ENCODE data around the gene MAST4.

The MAST4 gene

GRCh38 chr5:67200809-67201562 lies 604.8 kb downstream of the MAST4 start:
- DNase-seq = no peak

- no peak for DNase-seq
These were observed 605.8 kb downstream of the MAST4 start for GRCh38 chr5:67201897-67202549.

DNA sequence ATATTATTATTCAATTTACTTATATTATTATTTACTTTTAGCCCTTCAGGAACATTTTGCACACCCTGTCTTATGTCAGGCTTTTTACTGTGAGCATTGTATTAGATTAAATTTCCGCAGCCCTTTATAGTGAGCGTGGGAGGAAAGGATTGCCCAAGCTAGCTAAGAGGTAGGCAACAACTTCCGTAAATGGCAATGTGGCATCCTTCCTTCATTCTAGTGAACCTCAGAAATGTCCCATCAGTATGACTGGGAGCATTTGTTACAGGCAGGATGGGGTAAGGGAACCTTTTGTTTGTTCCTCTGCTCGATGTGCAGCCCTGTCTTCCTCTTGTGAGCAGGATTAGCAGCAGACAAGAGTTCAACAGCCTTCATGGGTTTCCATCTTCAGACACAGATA lies 606.6 kb downstream of the MAST4 start:
- no peak for DNase-seq

- DNase-seq = no peak
These were observed 607.5 kb downstream of the MAST4 start for GRCh38 chr5:67203701-67204074.

GRCh38 chr5:67204821-67205220 lies 608.6 kb downstream of the MAST4 start:
- DNase-seq = no peak

GRCh38 chr5:67205981-67206380 lies 609.8 kb downstream of the MAST4 start:
- DNase-seq = no peak

DNA sequence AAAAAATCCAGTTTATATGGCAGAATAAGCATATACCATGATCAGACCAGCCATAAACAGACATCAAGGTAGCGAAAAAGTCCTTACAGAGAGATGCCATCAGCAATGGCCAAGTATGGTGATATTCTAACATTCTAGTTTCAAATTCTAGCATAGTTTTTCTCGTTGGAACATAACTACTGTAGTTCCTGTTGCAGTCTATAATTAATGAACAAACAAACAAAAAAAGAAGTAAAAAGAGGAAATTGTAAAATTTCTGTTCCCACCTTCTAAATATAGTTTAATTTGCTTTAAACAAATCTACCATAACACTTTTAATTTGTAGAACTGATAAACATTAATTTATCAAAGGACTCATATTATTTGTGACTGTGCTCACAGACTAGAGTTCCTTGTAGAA lies 610.3 kb downstream of the MAST4 start:
- DNase-seq = no peak

GRCh38 chr5:67206929-67207328 lies 610.7 kb downstream of the MAST4 start:
- DNase-seq = peak; percentile 57 to 74 (median 68)

- DNase-seq = no peak
These were observed 612.2 kb downstream of the MAST4 start for GRCh38 chr5:67208403-67208802.

DNA sequence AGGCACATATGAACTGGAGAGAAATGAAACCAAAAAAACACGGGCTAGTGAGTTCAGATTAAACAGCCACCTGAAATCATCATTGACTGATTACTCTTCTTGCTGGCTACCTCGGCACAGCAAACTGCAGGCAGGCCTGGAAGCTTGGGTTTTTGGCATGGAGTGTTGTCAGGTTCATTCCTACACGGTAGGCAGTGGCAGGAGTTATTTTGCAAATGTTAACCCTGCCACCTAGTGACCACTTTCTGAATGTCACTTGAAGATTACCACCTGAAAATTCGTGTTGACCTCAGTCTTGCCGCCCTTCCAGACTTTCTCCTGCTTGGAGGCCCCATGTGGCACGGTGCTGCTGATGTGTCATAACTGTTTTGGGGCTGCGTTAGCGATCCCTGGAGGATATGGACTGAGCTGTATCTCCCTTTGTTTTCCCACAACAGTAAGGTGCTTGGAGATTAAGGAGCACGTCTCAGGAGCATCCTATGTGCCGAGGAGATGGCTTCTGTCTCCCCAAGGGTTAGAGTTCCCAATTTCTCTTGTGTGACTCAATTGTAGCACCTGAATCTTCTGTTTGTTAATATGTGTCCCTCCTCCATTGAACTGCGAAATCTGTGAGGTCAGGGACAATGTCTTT lies 613.1 kb downstream of the MAST4 start:
- DNase-seq = peak; percentile 8 to 34 (median 24)

GRCh38 chr5:67211926-67212325 lies 615.7 kb downstream of the MAST4 start:
- no peak for DNase-seq

- DNase-seq = no peak
These were observed 617.8 kb downstream of the MAST4 start for GRCh38 chr5:67214036-67214435.

DNA sequence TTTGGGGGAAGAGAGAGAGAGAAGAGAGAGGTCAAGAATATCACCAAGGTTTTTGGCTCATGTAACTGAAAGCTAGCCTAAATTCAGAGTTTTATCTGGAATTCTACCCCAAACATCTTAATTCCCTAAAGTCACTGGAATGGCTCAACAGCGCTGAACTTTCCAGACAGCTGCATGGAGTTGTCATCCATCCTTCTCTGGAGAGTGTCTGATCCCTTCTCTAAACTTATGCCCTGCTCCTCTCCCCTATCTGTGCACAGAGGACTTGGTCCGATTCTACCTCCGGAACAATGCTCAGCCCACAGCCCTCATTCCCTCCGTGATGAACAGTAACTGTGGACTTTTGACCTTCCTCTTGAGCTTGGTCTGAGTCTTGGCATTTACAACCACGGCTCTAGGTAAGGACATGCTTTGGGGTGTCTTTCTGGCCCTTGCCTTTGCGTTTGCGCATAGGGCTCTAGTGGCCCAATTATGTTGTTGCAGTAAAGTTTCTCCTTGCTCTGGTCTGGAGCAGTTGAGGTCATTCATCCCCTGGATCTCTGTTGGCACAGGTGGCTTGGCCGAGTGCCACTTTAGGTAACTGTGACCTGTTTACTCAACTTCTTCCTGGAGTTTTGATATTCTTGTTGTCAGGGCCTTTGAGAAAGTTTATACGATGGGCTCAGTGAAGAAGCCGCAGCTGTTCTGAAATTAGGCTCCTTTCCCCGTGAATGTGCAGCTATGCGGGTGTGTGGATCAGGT lies 618.7 kb downstream of the MAST4 start:
- DNase-seq = no peak

DNA sequence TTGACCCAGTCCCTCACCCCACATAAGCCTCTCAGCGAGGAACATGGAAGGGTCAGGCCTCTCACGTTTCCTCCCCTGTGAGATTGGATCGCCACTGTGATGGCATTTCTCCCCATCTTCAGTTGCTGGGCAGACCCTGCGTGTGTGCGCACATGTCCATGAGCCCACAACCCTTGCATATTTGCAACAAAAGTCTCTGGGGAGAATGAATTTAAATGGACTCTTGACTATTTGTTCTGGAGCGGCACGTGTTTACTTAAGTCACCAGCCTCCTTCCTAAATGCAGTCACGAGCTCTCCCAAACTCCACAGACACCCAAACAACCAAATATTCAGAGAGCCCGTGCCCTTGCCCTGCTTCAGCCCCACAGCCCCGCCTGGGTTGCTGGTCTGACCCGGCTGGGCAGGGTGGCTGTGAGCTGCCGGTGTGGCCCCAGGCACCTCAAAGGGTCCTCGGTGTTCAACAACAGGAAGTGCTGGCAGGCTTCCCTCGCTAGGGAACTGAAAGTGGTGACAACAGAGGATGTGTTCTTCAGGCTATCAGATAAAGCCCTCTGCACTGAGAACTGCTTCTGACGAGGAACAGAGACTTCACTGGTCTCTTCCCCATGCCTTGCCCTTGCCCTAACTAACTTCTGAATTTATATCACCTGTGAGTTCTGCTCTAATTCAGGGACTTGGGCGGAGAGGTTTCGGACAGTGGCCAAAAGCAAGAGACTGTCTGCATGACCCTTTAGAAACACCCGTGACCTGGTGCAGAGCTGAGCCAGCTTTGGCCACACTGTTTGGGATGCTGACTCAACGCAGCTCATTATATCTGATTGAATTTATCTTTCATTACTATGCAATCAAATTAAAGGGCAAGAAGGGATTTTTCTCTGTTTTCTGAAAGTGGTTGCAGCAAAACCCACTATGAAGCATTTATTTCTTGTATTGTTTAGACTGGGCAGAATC lies 619.6 kb downstream of the MAST4 start:
- DNase-seq = peak in 3 of 4 experiments; percentile 6 to 62 (median 55)

DNA sequence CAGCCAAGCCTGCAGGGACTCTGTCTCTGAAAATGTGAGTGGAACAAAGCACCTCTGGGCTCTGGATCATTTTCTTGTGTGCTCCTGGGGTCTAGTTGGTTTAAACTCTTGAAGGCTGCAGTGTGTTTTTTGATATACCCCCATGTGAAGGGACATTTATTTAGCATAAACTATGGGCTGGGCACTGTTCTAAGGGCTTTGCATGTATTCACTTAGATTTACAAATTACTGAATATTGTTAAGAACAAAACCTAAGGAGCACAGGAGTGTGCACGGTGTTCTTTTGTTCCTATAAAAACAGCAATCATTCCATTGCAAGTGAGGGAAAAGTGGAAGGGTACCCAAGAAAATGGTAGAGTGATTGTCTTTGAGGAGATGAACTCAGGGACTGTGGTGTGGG lies 620.4 kb downstream of the MAST4 start:
- DNase-seq = no peak

Measured in activated CD4-positive, CD25-positive, alpha-beta regulatory T cell (primary cell).